Vagina (tissue), 2 donors: ENCODE results near the gene CXXC4.

Experiments
- POLR2A ChIP-seq, 2 donors: fragments of 450-650 bp; IDR thresholded peaks; one replicate each; pipeline ENCODE4 v1.6.1; 2017; ENCODE audit warnings: antibody characterized with exemption in 2 of 2, mild to moderate bottlenecking in 2 of 2, moderate library complexity in 2 of 2
- TF ChIP-seq, protein P1 (sequence below), 3 experiments: fragments of 450-650 bp in 2 of 3; fragments of 200-600 bp in 1 of 3; sonication (generic) in 1 of 3; IDR thresholded peaks; one replicate each; pipeline ENCODE4 v1.5.1; 2017 to 2019; ENCODE audit warnings: antibody characterized with exemption in 3 of 3, mild to moderate bottlenecking in 2 of 3, moderate library complexity in 2 of 3

DNA sequence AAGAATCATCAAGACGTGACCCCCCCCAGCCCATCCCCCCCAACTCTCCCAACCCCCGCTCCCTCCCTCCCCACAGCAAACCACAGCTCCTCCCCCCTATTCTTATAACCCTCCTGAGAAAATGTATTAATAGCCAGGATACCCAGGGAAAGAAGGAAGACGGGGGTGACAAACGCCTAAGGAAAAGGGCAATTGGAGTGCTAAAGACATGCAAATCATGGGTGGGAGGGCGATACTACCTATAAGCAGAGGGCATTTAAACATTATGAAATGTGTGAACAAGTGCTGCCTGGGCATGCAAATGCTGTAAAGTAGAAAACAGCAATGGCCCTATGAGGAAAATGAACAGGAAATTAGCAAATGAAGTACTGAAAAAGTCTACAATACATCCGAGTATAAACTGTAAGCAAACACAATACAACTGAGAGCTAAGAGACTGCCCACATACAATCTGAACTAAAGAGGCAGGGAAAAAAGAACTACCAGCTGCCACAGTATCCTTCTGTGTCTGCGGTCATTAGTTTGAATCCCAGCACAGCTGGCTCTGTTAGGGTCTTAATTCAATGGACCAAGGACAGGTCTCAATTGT lies 2.4 kb downstream of the CXXC4 start:
- TF ChIP-seq, protein P1, sequence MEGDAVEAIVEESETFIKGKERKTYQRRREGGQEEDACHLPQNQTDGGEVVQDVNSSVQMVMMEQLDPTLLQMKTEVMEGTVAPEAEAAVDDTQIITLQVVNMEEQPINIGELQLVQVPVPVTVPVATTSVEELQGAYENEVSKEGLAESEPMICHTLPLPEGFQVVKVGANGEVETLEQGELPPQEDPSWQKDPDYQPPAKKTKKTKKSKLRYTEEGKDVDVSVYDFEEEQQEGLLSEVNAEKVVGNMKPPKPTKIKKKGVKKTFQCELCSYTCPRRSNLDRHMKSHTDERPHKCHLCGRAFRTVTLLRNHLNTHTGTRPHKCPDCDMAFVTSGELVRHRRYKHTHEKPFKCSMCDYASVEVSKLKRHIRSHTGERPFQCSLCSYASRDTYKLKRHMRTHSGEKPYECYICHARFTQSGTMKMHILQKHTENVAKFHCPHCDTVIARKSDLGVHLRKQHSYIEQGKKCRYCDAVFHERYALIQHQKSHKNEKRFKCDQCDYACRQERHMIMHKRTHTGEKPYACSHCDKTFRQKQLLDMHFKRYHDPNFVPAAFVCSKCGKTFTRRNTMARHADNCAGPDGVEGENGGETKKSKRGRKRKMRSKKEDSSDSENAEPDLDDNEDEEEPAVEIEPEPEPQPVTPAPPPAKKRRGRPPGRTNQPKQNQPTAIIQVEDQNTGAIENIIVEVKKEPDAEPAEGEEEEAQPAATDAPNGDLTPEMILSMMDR (IDR thresholded peaks at IDR 0.05): no peak
- no peak for TF ChIP-seq POLR2A (IDR thresholded peaks at IDR 0.05)
